HepG2 (cell line): ENCODE results near the gene ARHGAP23. TPM values are rescaled to one million over a fixed set of nuclear protein-coding genes. Genes with fewer than 3 reads are reported as not detected.

Experiments
- AHDC1 ChIP-seq: sonication (generic); formaldehyde crosslinking; IDR thresholded peaks from 2 replicates; pipeline ENCODE4 v1.5.1; 2020; ENCODE audit warnings: mild to moderate bottlenecking, missing genetic modification reagents, borderline replicate concordance
- CHD4 ChIP-seq: fragments of 200-600 bp; sonication (generic); IDR thresholded peaks from 2 replicates; pipeline ENCODE4 v1.7.0; 2017; ENCODE audit warnings: mild to moderate bottlenecking, low read length, borderline replicate concordance
- CREBL2 ChIP-seq: sonication (generic); formaldehyde crosslinking; IDR thresholded peaks from 2 replicates; pipeline ENCODE4 v1.8.1; 2023; ENCODE audit warnings: missing genetic modification reagents, mild to moderate bottlenecking, borderline replicate concordance
- GMEB1 ChIP-seq: sonication (generic); formaldehyde crosslinking; IDR thresholded peaks from 2 replicates; pipeline ENCODE4 v1.5.1; 2020; ENCODE audit warnings: missing genetic modification reagents, mild to moderate bottlenecking, borderline replicate concordance
- RORA ChIP-seq: sonication (generic); formaldehyde crosslinking; IDR thresholded peaks from 2 replicates; pipeline ENCODE4 v1.5.0; 2020; ENCODE audit warnings: mild to moderate bottlenecking, missing genetic modification reagents, moderate library complexity
- THRA ChIP-seq: sonication (generic); formaldehyde crosslinking; IDR thresholded peaks from 2 replicates; pipeline ENCODE4 v1.4.0; 2020; ENCODE audit warnings: missing genetic modification reagents, borderline replicate concordance
- ZFAT ChIP-seq: sonication (generic); formaldehyde crosslinking; conservative IDR thresholded peaks from 2 replicates; pipeline ENCODE4 v1.8.1; 2023; ENCODE audit warnings: missing genetic modification reagents, inconsistent platforms
- ZNF512 ChIP-seq: sonication (generic); formaldehyde crosslinking; IDR thresholded peaks from 2 replicates; pipeline ENCODE4 v1.4.0; 2020; ENCODE audit warnings: mild to moderate bottlenecking, missing genetic modification reagents
- ZNF563 ChIP-seq: sonication (generic); formaldehyde crosslinking; IDR thresholded peaks from 2 replicates; pipeline ENCODE4 v1.8.0; 2022; ENCODE audit warnings: mild to moderate bottlenecking, moderate library complexity, missing genetic modification reagents
- ZNF710 ChIP-seq: sonication (generic); formaldehyde crosslinking; IDR thresholded peaks from 2 replicates; pipeline ENCODE4 v1.5.0; 2020; ENCODE audit warnings: mild to moderate bottlenecking, missing genetic modification reagents, borderline replicate concordance
- polyA plus RNA-seq, 8 experiments: library from polyadenylated mRNA; depleted of rRNA in 3 of 8; stranded (reverse) in 7 of 8; unstranded in 1 of 8; fragments of >200 nt; fragmentation: Illumina TruSeq in 4 of 8; extraction: Trizol in 4 of 8; gene quantifications; 2 replicates each; pipeline versions ENCODE4 v1.2.1 to v1.2.3, GENCODE V29; 2011 to 2016; ENCODE audit warnings: low read depth in 4 of 8, missing spikeins in 1 of 8, mixed read lengths in 1 of 8; ENCODE audit not compliant: insufficient read depth in 1 of 8
- total RNA-seq, 5 experiments: library from RNA; depleted of rRNA; stranded (reverse); fragments of >200 nt; fragmentation: Illumina TruSeq; extraction: Trizol; gene quantifications; 2 replicates each; pipeline ENCODE4 v1.2.3, GENCODE V29; 2016; ENCODE audit warnings: low read depth in 1 of 5

The ARHGAP23 gene
- total and polyA plus RNA-seq, 2 of the 13 experiments (the other 11 are each of a cell fraction or from before 2014, with no cell fraction given): 0.03 TPM; not detected in 1

- TF ChIP-seq AHDC1 (CRISPR knock-in tag) (0 out of 2 replicates have a peak, but pooled peaks have one; percentile 50), ZNF512 (no peak), GMEB1 (peak; percentile 35; the same call in 1 of the 2 replicates), CREBL2 (CRISPR knock-in tag) (no peak), ZFAT (no peak), ZNF710 (CRISPR knock-in tag) (no peak), THRA (CRISPR knock-in tag) (0 out of 2 replicates have a peak, but pooled peaks have one; percentile 49), ZNF563 (CRISPR knock-in tag) (no peak), RORA (no peak), CHD4 (no peak)
Observed at GRCh38 chr17:38559051-38559879, 131.0 kb downstream of the ARHGAP23 start (continued).
